ENCODE results near the gene OVCA2.

DNA sequence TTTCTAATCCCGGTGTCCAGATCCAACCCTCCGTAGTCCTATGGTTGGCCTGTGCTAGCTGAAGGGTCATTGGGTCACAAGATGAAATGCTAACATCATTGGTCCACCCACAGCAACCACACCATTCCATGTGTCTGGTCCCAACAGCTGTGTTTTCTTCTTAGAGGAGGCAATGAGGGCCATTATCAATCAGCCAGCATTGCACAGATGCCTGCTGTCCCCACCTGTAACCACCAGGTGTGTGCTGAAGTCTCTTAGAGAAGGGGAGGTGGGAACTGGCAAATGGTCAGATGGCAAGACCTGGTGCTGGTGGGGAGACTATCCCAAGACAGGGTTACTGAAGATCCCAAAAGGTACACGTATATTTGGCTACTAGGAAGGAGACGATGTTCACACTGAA is 50.4 kb downstream of the OVCA2 start:
- TF ChIP-seq, protein P1, sequence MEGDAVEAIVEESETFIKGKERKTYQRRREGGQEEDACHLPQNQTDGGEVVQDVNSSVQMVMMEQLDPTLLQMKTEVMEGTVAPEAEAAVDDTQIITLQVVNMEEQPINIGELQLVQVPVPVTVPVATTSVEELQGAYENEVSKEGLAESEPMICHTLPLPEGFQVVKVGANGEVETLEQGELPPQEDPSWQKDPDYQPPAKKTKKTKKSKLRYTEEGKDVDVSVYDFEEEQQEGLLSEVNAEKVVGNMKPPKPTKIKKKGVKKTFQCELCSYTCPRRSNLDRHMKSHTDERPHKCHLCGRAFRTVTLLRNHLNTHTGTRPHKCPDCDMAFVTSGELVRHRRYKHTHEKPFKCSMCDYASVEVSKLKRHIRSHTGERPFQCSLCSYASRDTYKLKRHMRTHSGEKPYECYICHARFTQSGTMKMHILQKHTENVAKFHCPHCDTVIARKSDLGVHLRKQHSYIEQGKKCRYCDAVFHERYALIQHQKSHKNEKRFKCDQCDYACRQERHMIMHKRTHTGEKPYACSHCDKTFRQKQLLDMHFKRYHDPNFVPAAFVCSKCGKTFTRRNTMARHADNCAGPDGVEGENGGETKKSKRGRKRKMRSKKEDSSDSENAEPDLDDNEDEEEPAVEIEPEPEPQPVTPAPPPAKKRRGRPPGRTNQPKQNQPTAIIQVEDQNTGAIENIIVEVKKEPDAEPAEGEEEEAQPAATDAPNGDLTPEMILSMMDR (IDR thresholded peaks at IDR 0.05 in 8 of 11, conservative IDR thresholded peaks at IDR 0.05 in 3 of 11), result no peak
- no peak for TF ChIP-seq POLR2A (IDR thresholded peaks at IDR 0.05)

Measured in spleen (tissue), 7 donors.